Stimulated activated CD4-positive, alpha-beta T cell treated with anti-CD3 and anti-CD28 coated beads, Interleukin-15, amount 100 ng/mL, for 24 hours (primary cell): ENCODE results near the gene UBE2E3.
"Not testable (repeated sequence)": the region's sequence is repeated elsewhere in the genome, so short reads cannot be mapped to it uniquely, and the experiment has no call there.

Experiments used
- DNase-seq: peaks from one replicate; pipeline ENCODE4 v3.0.0-alpha.2; 2020

UBE2E3 gene

DNA sequence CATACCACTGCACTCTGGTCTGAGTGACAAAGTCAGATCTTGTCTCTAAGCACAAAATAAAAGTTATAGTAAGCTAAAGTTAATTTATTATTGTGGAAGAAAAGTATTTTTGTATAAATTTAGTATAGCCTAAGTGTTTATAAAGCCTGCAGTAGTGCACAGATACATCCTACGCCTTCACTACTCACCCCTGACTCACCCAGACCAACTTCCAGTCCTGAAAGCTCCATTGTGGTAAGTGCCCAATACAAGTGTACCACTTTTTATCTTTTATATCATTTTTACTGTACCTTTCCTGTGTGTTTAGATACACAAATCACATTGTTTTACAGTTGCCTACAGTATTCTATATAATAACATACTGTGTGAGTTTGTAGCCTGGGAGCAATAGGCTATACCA is 57.5 kb downstream of the UBE2E3 start:
- DNase-seq, result no peak

- DNase-seq, result no peak
Observed at GRCh38 chr2:181038796-181039195, 58.4 kb downstream of the UBE2E3 start.

GRCh38 chr2:181040839-181041238 is 60.4 kb downstream of the UBE2E3 start:
- not testable (repeated sequence) for DNase-seq

DNA sequence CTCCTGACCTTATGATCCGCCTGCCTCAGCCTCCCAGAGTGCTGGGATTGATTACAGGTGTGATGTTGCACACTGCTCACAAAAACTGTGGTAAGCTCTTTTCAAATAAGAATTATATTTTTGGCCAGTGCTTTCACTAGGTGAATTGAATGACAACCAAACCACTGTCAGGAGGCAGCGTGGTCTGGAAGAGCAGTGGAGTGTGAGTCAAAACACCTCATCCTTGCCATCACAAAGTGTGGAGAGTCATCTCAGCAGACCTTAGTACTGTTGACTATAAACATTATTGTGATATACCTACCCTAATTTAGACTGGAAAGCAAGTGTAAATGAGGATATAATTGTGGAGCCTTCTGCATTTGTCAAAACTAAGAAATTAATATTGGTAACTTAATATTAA is 61.3 kb downstream of the UBE2E3 start:
- DNase-seq, result no peak

GRCh38 chr2:181042706-181043105 is 62.3 kb downstream of the UBE2E3 start:
- DNase-seq, result no peak

GRCh38 chr2:181046833-181047232 is 66.4 kb downstream of the UBE2E3 start:
- no peak for DNase-seq

- no peak for DNase-seq
Observed at GRCh38 chr2:181047829-181048228, 67.4 kb downstream of the UBE2E3 start.

GRCh38 chr2:181051861-181052522 is 71.6 kb downstream of the UBE2E3 start:
- DNase-seq, result no peak

GRCh38 chr2:181052523-181052891 is 72.1 kb downstream of the UBE2E3 start:
- DNase-seq, result no peak

DNA sequence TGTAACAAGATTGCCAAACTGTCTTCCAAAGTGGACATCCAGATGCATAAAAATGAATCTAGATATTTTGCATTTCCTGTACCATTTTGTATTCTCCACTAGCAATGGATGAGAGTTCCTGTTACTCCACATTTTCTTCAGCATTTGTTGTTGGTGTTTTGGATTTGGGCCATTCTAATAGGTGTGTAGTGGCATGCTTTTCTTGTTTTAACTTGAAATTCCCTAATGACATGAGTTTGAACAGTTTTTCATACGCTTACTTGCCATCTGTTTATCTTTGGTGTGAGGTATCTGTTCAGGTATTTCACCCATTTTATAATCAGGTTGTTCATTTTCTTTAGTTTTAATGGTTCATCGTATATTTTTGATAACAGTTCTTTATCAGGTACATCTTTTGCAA is 73.9 kb downstream of the UBE2E3 start:
- no peak for DNase-seq

DNA sequence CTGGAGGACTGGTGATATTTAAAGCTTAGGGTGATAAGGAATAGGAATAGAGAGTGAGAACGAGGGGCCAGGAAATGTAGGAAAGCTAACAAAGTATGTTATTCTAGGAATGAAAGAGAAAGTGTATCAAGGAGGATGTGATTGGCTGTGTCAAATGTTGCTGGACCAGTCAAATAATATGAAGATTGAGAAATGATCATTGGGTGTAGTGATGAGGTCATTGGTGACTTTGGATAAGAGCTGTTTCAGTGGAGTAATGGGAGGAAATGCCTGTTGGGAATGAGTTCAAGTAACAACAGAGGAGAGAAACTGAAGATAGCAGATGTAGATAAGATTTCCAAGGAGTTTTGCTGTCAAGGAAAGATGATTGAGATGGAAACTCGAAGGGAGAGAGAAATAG is 74.4 kb downstream of the UBE2E3 start:
- no peak for DNase-seq

GRCh38 chr2:181058378-181059269 is 78.2 kb downstream of the UBE2E3 start:
- peak; percentile 39 for DNase-seq

GRCh38 chr2:181063696-181064095 is 83.3 kb downstream of the UBE2E3 start:
- no peak for DNase-seq

DNA sequence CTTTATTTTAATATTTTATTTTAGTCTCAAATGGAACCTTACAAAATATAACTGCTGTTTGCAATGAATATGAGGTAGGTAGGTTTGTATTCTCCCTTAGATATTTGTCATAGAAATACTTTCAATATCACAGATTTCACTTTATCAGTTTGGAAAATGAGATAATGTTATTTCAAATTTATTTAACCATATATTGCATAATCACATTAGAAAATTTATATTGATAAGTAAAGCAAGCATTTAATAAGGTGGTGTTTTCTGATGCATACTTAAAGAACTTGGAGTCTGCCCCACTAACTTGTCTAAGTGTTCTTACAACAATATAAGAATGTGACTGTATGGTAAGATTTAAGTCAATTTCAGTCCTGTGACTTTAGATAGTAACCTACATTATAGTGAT is 85.1 kb downstream of the UBE2E3 start:
- no peak for DNase-seq

- no peak for DNase-seq
Observed at GRCh38 chr2:181066333-181066732, 85.9 kb downstream of the UBE2E3 start.

- no peak for DNase-seq
Observed at GRCh38 chr2:181070119-181070835, 89.9 kb downstream of the UBE2E3 start.

DNA sequence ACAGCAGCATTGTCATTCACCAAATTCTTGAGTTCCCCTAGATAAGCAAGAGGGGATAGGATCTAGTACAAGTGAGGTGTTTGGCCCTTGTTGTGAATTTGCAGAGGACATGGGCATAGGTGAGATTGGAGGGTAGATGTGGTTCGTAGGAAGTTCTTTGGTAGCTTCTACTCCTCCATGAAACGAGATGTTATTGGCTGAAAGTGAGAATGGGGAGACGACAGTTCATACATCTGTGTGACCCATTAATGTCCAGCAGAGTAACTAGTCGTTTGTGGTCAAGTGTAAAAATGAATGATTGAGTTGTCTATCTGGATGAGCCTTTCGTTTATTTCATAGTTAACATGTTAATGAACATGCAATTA is 90.4 kb downstream of the UBE2E3 start:
- no peak for DNase-seq

DNA sequence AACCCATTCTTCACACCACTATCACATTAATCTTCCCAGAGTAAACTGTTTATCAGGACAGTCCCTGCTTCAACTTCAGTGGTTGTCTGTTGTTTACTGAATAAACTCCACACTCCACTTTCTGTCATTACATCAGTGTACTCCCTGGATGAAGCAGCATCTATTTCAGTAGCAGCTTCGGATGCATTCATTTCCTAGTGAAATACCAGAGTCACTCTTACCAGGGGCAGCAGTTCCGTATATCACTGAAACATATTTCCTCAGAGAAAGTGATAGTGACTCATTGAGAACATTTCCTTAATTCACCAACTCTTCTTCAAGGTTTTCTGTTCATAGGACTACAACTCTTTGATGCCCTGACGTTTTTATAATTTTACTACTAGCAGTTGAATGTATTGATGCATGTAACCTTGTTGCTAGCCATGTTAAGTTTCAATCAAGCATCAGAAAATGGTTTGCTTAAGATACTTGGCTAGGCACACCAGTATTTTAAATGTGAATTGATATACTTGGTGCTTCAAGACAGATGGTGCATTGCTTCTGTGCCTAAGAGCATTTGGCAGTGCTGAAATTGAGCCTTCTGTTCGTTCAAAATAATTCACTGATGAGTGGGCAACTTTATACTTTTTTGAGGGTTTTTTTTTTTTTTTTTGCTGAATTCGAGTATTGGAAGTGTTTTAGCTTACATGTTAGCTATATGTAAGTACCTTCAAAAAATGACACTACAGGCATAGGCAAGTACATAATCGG is 92.3 kb downstream of the UBE2E3 start:
- no peak for DNase-seq

GRCh38 chr2:181073896-181074295 is 93.5 kb downstream of the UBE2E3 start:
- DNase-seq, result no peak

- no peak for DNase-seq
Observed at GRCh38 chr2:181074457-181074856, 94.1 kb downstream of the UBE2E3 start.

GRCh38 chr2:181076658-181077057 is 96.3 kb downstream of the UBE2E3 start:
- no peak for DNase-seq

DNA sequence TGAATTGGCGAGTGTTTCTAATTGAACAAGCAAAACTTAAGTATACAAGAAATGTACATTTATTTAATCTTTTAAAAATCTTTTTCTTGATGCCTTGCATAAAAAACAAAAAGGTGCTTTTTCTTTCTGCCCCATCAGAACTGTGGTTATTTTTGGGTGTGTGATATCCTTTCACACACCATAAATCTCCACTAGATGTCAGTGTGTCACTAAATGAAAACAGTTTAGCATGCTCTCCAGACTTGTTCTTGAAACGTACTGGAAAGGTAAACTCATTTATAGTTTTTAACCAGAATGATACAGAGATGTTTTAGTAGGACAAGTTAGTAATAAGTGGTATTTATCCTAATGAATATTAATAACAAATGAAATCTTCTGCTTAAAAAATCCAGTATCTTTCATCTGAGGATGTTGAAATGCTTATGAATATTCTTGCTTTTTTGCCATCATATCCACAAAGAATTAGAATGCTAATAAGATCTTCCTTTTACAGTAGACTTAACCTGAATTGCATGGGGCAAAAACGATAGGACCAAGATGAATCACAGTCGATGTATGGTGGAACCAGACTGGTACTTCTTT is 96.8 kb downstream of the UBE2E3 start:
- DNase-seq, result no peak

DNA sequence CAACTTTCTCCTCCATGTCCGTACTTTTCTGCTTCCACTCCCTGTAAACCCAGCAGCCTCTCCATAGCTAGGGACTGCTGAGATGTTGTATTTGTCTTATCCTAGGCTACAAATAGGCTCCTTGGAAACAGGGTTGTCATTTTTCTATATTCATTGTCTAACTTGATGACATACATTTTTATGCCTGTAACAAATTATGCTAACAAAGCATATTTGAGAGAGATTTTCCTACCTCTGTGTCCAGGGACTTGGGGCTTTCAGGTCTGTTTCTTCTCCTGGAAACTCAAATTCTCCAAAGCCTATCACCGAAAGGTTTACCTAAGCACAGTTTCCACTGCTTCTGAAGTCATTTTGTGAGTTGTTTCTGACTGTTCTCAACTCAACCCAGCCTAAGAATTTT is 102.7 kb downstream of the UBE2E3 start:
- no peak for DNase-seq
